ENCODE results near the gene AGBL3.

GRCh38 chr7:134963036-134963435 lies 23.3 kb upstream of the AGBL3 start:
- TF ChIP-seq CTCF (IDR thresholded peaks at IDR 0.05; ENCODE audit: low read depth, low read length, poor library complexity, severe bottlenecking) = no peak
- TF ChIP-seq EZH2phosphoT487 (IDR thresholded peaks at IDR 0.05; ENCODE audit: borderline replicate concordance, low read length) = no peak

Measured in DOHH2 (cell line).